H1 (cell line): ENCODE measurements around the gene WDR1. TPM values are rescaled to one million over a fixed set of nuclear protein-coding genes. Genes with fewer than 3 reads are reported as not detected.

Experiments
- CTCF ChIA-PET: fragments of 300-600 bp; sonication (Branson Sonifier 250); formaldehyde crosslinking; loops from one replicate; lab custom pipeline; 2021; ENCODE audit not compliant: partially characterized antibody; lab: Charles Lee
- POLR2A ChIA-PET: fragments of 300-600 bp; sonication (Branson Sonifier 250); formaldehyde crosslinking; loops from one replicate; lab custom pipeline; 2021; ENCODE audit warnings: inconsistent platforms; ENCODE audit not compliant: partially characterized antibody; lab: Charles Lee
- DNase-seq, 2 experiments: peaks; one replicate each; pipeline versions ENCODE4 v3.0.0 to v3.0.0-alpha.2; 2010 to 2022; ENCODE audit warnings: low spot score in 2 of 2, low read depth in 1 of 2, mixed read lengths in 1 of 2
- FAIRE-seq: peaks from 2 replicates; lab custom pipeline; 2011; peaks lifted over from hg19 to GRCh38; lab: Jason Lieb, UNC
- H2AFZ ChIP-seq: 2 replicates; pipeline ENCODE4 v1.8.1; 2012; ENCODE audit warnings: low read length, inconsistent platforms
- H2AK5ac ChIP-seq: 2 replicates; pipeline ENCODE4 v1.6.1; 2013; ENCODE audit warnings: low read depth, low read length
- H2BK120ac ChIP-seq: replicated peaks from 2 replicates; pipeline ENCODE3; 2013; ENCODE audit warnings: low read depth, low read length, inconsistent platforms
- H2BK12ac ChIP-seq: 2 replicates; pipeline ENCODE4 v1.6.1; 2013; ENCODE audit warnings: low read depth, low read length
- H2BK15ac ChIP-seq: 2 replicates; pipeline ENCODE4 v1.6.1; 2013; ENCODE audit warnings: low read length
- H2BK20ac ChIP-seq: 2 replicates; pipeline ENCODE4 v1.6.1; 2013; ENCODE audit warnings: low read length
- H2BK5ac ChIP-seq: 2 replicates; pipeline ENCODE4 v1.6.1; 2013; ENCODE audit warnings: low read depth, low read length
- H3K14ac ChIP-seq: 2 replicates; pipeline ENCODE4 v1.6.1; 2013; ENCODE audit warnings: inconsistent platforms; ENCODE audit not compliant: insufficient read length
- H3K18ac ChIP-seq: 2 replicates; pipeline ENCODE4 v1.6.1; 2013; ENCODE audit warnings: low read length; ENCODE audit errors: extremely low read depth
- H3K23ac ChIP-seq: 2 replicates; pipeline ENCODE4 v1.6.1; 2013; ENCODE audit warnings: inconsistent platforms; ENCODE audit not compliant: insufficient read length
- H3K23me2 ChIP-seq: 2 replicates; pipeline ENCODE4 v1.6.1; 2013; ENCODE audit warnings: low read depth, low read length
- H3K27ac ChIP-seq: 2 replicates; pipeline ENCODE4 v1.6.1; 2011; ENCODE audit warnings: low read depth, low read length, inconsistent platforms
- H3K27me3 ChIP-seq, 4 experiments: replicated peaks in 1 of 4; 1 replicate in 1 of 4; 2 replicates in 3 of 4; pipeline versions ENCODE4 v1.6.1 to v1.8.1; 2011 to 2013; ENCODE audit warnings: low read length in 3 of 4, mild to moderate bottlenecking in 3 of 4, inconsistent platforms in 2 of 4, mixed read lengths in 2 of 4, moderate library complexity in 1 of 4; ENCODE audit not compliant: control insufficient read depth in 3 of 4, insufficient read depth in 3 of 4; ENCODE audit errors: extremely low read depth in 1 of 4
- H3K36me3 ChIP-seq, 4 experiments: 2 replicates each; pipeline versions ENCODE4 v1.6.1 to v1.8.1; 2011 to 2013; ENCODE audit warnings: mild to moderate bottlenecking in 4 of 4, low read length in 3 of 4, moderate library complexity in 2 of 4, control low read depth in 1 of 4, inconsistent platforms in 1 of 4; ENCODE audit not compliant: insufficient read depth in 4 of 4, control insufficient read depth in 2 of 4
- H3K4ac ChIP-seq: replicated peaks from 2 replicates; pipeline ENCODE3; 2013; ENCODE audit warnings: low read length, low read depth, mixed read lengths, inconsistent platforms; ENCODE audit not compliant: insufficient read length
- H3K4me1 ChIP-seq, 4 experiments: replicated peaks in 1 of 4; 1 replicate in 1 of 4; 2 replicates in 3 of 4; pipeline versions ENCODE4 v1.6.1 to v1.8.1; 2011 to 2013; ENCODE audit warnings: low read length in 3 of 4, inconsistent platforms in 2 of 4, mixed read lengths in 1 of 4; ENCODE audit not compliant: insufficient read depth in 4 of 4, control insufficient read depth in 3 of 4
- H3K4me2 ChIP-seq, 2 experiments: 2 replicates each; pipeline versions ENCODE4 v1.6.1 to v1.8.1; 2011 to 2013; ENCODE audit warnings: low read depth in 2 of 2, low read length in 2 of 2, control low read depth in 1 of 2, inconsistent platforms in 1 of 2, mild to moderate bottlenecking in 1 of 2; ENCODE audit not compliant: insufficient read depth in 1 of 2
- H3K4me3 ChIP-seq, 4 experiments: fragments of 200-600, 300-600 bp in 1 of 4; sonication (generic), shearing (Covaris generic), sonication (Bioruptor Twin) in 1 of 4; 2 replicates each; pipeline versions ENCODE4 v1.5.1 to v1.8.1; 2011 to 2016; ENCODE audit warnings: low read length in 4 of 4, low read depth in 3 of 4, control low read depth in 2 of 4, inconsistent platforms in 2 of 4, mild to moderate bottlenecking in 2 of 4, mixed read lengths in 1 of 4, moderate library complexity in 1 of 4; ENCODE audit not compliant: insufficient read depth in 2 of 4; ENCODE audit errors: extremely low read depth in 1 of 4
- H3K56ac ChIP-seq: replicated peaks from 2 replicates; pipeline ENCODE3; 2013; ENCODE audit warnings: low read depth, mild to moderate bottlenecking, mixed read lengths, low read length, inconsistent platforms; ENCODE audit not compliant: insufficient read length
- H3K79me1 ChIP-seq: 2 replicates; pipeline ENCODE4 v1.6.1; 2013; ENCODE audit warnings: low read depth, low read length, control low read depth
- H3K79me2 ChIP-seq, 2 experiments: 2 replicates each; pipeline versions ENCODE4 v1.6.1 to v1.8.1; 2012 to 2013; ENCODE audit warnings: low read length in 2 of 2, mild to moderate bottlenecking in 2 of 2, inconsistent platforms in 1 of 2; ENCODE audit not compliant: insufficient read depth in 2 of 2, control insufficient read depth in 1 of 2
- H3K9ac ChIP-seq, 4 experiments: replicated peaks in 1 of 4; 1 replicate in 1 of 4; 2 replicates in 3 of 4; pipeline versions ENCODE4 v1.6.1 to v1.8.1; 2011 to 2013; ENCODE audit warnings: low read depth in 3 of 4, low read length in 3 of 4, control low read depth in 2 of 4, mild to moderate bottlenecking in 2 of 4, moderate library complexity in 2 of 4, inconsistent platforms in 1 of 4; ENCODE audit errors: extremely low read depth in 1 of 4
- H3K9me3 ChIP-seq, 2 experiments: 2 replicates each; pipeline versions ENCODE4 v1.6.1 to v1.8.1; 2012 to 2013; ENCODE audit warnings: mild to moderate bottlenecking in 2 of 2, moderate library complexity in 2 of 2, control low read depth in 1 of 2, inconsistent platforms in 1 of 2, low read depth in 1 of 2, low read length in 1 of 2, mixed read lengths in 1 of 2; ENCODE audit not compliant: insufficient read depth in 2 of 2
- H4K20me1 ChIP-seq, 2 experiments: replicated peaks in 1 of 2; 2 replicates each; pipeline versions ENCODE3 to v1.8.1; 2011 to 2013; ENCODE audit warnings: inconsistent platforms in 2 of 2, low read length in 2 of 2, mild to moderate bottlenecking in 1 of 2; ENCODE audit not compliant: insufficient read depth in 2 of 2, control insufficient read depth in 1 of 2
- H4K5ac ChIP-seq: 2 replicates; pipeline ENCODE4 v1.6.1; 2013; ENCODE audit warnings: low read length, low read depth, mixed read lengths, inconsistent platforms; ENCODE audit not compliant: insufficient read length
- H4K8ac ChIP-seq: 2 replicates; pipeline ENCODE4 v1.8.0; 2013; ENCODE audit warnings: mild to moderate bottlenecking, moderate library complexity, low read length, inconsistent platforms; ENCODE audit not compliant: insufficient read depth; ENCODE audit errors: extremely low read depth
- H4K91ac ChIP-seq: replicated peaks from 2 replicates; pipeline ENCODE3; 2013; ENCODE audit warnings: low read length, mixed read lengths, inconsistent platforms; ENCODE audit not compliant: insufficient read length
- HDAC2 ChIP-seq, 2 experiments: fragments of 300-600 bp in 1 of 2; sonication (generic) in 1 of 2; IDR thresholded peaks; 2 replicates each; pipeline ENCODE4 v1.6.1; 2011 to 2012; ENCODE audit warnings: low read depth in 2 of 2, low read length in 2 of 2, mild to moderate bottlenecking in 2 of 2, moderate library complexity in 2 of 2, borderline replicate concordance in 1 of 2, inconsistent platforms in 1 of 2
- KDM1A ChIP-seq: fragments of 200-600, 300-600 bp; sonication (generic); IDR thresholded peaks from 2 replicates; pipeline ENCODE4 v1.7.1; 2016; ENCODE audit warnings: mild to moderate bottlenecking, low read length, borderline replicate concordance
- NRF1 ChIP-seq: IDR thresholded peaks from 2 replicates; pipeline ENCODE4 v1.6.1; 2011; ENCODE audit warnings: mild to moderate bottlenecking, low read depth, low read length, improper control_type of control experiment
- RFX5 ChIP-seq: IDR thresholded peaks from 2 replicates; pipeline ENCODE4 v1.6.1; 2011; ENCODE audit warnings: low read depth, low read length, improper control_type of control experiment, borderline replicate concordance
- SP1 ChIP-seq: IDR thresholded peaks from 2 replicates; pipeline ENCODE4 v1.6.1; 2011; ENCODE audit warnings: low read depth, low read length
- USF2 ChIP-seq: IDR thresholded peaks from 2 replicates; pipeline ENCODE4 v1.6.1; 2011; ENCODE audit warnings: low read length, improper control_type of control experiment
- WGBS, 2 experiments: shearing (Covaris generic) in 1 of 2; methylation state at CpG; one replicate each; pipeline versions ENCODE4 v1.1.6 to v1.1.7; 2013 to 2015; ENCODE audit warnings: low lambda C conversion rate in 2 of 2, mixed read lengths in 2 of 2, inconsistent platforms in 1 of 2, low coverage in 1 of 2, missing lambda C conversion rate in 1 of 2; ENCODE audit not compliant: insufficient replicate concordance in 2 of 2, insufficient coverage in 1 of 2, insufficient read length in 1 of 2; ENCODE audit errors: extremely low coverage in 1 of 2, missing lambda C conversion rate in 1 of 2; 5-methylcytosine and 5-hydroxymethylcytosine counted together
- polyA plus RNA-seq, 7 experiments: library from polyadenylated mRNA; depleted of rRNA in 3 of 7; stranded (reverse) in 5 of 7; unstranded in 2 of 7; fragments of >200 nt in 5 of 7; fragments of 200-250 nt in 2 of 7; gene quantifications; 1 replicate in 5 of 7; 2 replicates in 1 of 7; 4 replicates in 1 of 7; pipeline versions ENCODE4 v1.2.1 to v1.2.3, GENCODE V29; 2011 to 2013; ENCODE audit warnings: missing spikeins in 2 of 7, mixed read lengths in 2 of 7
- total RNA-seq: library from RNA; stranded (reverse); fragmentation: NEBNext Ultra II Directional; extraction: Animal tissue kit (Norgen Biotek cat#: 25700); gene quantifications from 2 replicates; pipeline ENCODE4 v1.2.1, GENCODE V29; 2021

WDR1 gene
- total and polyA plus RNA-seq, 2 of the 8 experiments (the other 6 are each of a cell fraction or from before 2014, with no cell fraction given) = 315 to 377 TPM

DNA sequence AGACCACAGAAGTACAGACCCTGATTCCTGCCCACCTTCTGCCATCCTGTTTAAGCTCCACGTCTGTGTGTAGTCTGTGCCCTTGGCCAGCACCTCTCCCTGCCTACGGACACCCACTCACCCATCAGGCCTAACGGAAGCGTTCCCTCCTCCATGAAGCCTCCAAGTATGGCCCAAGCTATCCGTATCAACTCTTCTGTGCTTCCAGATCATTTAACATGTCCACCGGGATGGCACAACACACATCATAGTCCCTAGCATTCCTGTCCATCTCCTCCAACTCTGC, 11.7 kb downstream of the WDR1 start:
- no peak for DNase-seq
- no peak overlapping the region for H2BK15ac ChIP-seq
- 88% methylated on average over 6 of the region's 6 CpGs; no CpG with 5 or more reads in 1 of the 2 experiments for WGBS, 2 experiments
- H2AK5ac ChIP-seq = no peak overlapping the region
- H3K4me2 ChIP-seq = peak overlapping the region in 1 of 2 experiments; percentile 35; a peak in 1 of 4 replicates
- H3K4me3 ChIP-seq = no peak overlapping the region
- H2BK120ac ChIP-seq = no peak overlapping the region
- H4K91ac ChIP-seq = no peak overlapping the region
- no peak for FAIRE-seq
- no peak overlapping the region for H2BK20ac ChIP-seq
- H3K4ac ChIP-seq = no peak overlapping the region
- peaks cover 0 to 42% (median 14%) of the 10 kb centered on the region in 4 experiments; a peak in 6 of 7 replicates for H3K4me1 ChIP-seq
- peaks cover 35 to 99% of the 10 kb centered on the region in 2 experiments for H3K79me2 ChIP-seq
- H3K14ac ChIP-seq = no peak overlapping the region
- H3K18ac ChIP-seq = peak overlapping the region; percentile 11; the same call in 1 of the 2 replicates
- H2BK12ac ChIP-seq = no peak overlapping the region
- H3K27ac ChIP-seq = no peak overlapping the region
- POLR2A ChIA-PET = interaction anchor here (0.6 to 13.7 kb wide), 4 partner anchors 9 to 36 kb away, joined by 3 to 197 read pairs (median 120); partner anchors contain the start of gene WDR1
- H3K9ac ChIP-seq = no peak overlapping the region
- TF ChIP-seq SP1 (no peak), NRF1 (no peak), RFX5 (no peak), USF2 (no peak), HDAC2 (IDR thresholded peaks at IDR 0.05; ENCODE audit: borderline replicate concordance in 1 of 2, low read depth in 2 of 2, low read length in 2 of 2) (no peak), KDM1A (no peak)
- no peak overlapping the region for H3K23ac ChIP-seq
- H3K36me3 ChIP-seq = peaks cover 8 to 53% (median 19%) of the 10 kb centered on the region in 4 experiments; a peak in 7 of 8 replicates
- no peaks in the 10 kb centered on the region; the same call in 1 of the 2 replicates for H3K23me2 ChIP-seq
- peaks cover 50% of the 10 kb centered on the region for H3K79me1 ChIP-seq
- H4K20me1 ChIP-seq = peaks cover 58 to 64% of the 10 kb centered on the region in 2 experiments
- H3K27me3 ChIP-seq = no peaks in the 10 kb centered on the region
- H4K5ac ChIP-seq = no peak overlapping the region
- no peak overlapping the region for H3K56ac ChIP-seq
- no peak overlapping the region for H2AFZ ChIP-seq
- CTCF ChIA-PET = interaction anchor here (0.5 to 3.7 kb wide), 5 partner anchors 11 to 86 kb away, joined by 3 to 29 read pairs (median 4); no protein-coding TSS in a partner anchor
- H3K9me3 ChIP-seq = no peaks in the 10 kb centered on the region
- peak overlapping the region; percentile 53; the same call in 1 of the 2 replicates for H2BK5ac ChIP-seq
- no peak overlapping the region; the same call in 1 of the 2 replicates for H4K8ac ChIP-seq
